Cardiac fibroblast (primary cell): ENCODE data around the gene SUCLG2.

Source experiments
- DNase-seq, 2 donors: peaks; one replicate each; pipeline versions ENCODE4 v3.0.0 to v3.0.0-alpha.2; 2010; ENCODE audit warnings: low read depth in 2 of 2
- H3K4me3 ChIP-seq, 2 donors: replicated peaks in 1 of 2; 1 replicate in 1 of 2; 2 replicates in 1 of 2; pipeline ENCODE4 v1.5.1; 2011; ENCODE audit warnings: low read depth in 2 of 2, low read length in 2 of 2, mild to moderate bottlenecking in 2 of 2, moderate library complexity in 1 of 2
- CTCF ChIP-seq: IDR thresholded peaks from one replicate; pipeline ENCODE4 v1.5.1; 2011; ENCODE audit warnings: low read depth, mild to moderate bottlenecking, low read length, inconsistent platforms

The SUCLG2 gene

DNA sequence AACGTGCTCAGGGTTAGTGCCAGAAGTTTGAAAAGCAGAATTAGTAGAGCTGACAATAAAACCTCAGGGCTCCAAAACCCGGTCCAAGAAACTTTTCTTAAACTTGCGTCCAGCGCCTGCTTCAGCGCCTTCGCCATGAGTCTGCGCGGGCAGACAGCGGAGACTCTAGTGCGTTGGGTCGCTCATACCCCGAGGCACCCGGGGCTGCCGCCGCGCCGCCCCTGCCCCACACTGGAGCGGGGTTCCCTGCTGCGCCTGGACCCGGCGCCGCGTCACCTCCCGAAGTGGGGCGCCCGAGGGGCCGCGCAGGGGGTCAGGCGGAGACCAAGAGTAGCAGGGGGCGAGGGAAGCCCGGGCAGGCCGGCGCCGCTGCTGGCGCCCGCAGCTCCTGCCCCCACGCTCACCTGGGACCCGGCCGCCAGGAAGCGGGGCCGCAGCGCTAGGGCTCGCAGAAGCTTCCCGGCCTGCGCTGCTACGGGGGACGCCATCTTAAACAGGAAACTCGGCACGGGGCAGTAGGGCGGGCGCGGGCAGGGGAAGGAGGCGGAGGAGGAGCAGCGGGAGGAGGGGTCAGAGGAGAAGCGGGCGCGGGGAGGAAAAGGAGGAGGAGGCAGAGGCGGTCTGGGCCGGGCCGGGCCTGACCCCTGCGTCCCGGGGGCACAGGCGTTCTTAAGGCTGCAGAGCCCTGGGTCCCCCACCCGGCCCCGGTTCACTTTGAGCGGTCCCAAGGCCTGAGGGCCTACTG is at the start of gene SUCLG2:
Gene SUCLG2, minus strand, starts transcription at position 514 of the 745 bp plus-strand sequence. Its CDS starts 26 bp downstream, at position 488.
- DNase-seq: peak; percentile 86 to 89
- H3K4me3 ChIP-seq: peak within 1 kb of the TSS; percentile 65 to 80
- no peak for TF ChIP-seq CTCF

- DNase-seq: no peak
Measured at GRCh38 chr3:67700596-67700995, 46.2 kb upstream of the SUCLG2 start.

DNA sequence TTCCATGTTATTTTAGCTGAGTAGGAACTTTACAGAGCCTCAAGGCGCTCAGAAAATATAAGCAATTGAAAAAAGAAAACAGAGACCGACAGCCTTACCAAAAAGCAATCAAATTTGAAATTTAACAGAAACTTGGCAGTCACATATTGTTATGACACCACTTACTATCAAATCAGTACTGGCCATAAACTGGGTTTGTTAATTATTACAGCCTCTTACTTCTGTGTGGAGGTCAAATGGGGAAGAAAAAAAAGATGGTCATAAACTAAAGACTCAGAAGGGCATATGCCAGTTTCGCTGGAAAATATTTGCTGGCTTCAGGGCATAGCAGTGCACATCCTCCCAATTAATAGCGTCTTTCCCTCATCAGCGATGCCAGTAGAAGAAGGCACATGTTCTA is 45.5 kb upstream of the SUCLG2 start:
- H3K4me3 ChIP-seq: no peak overlapping the region
- TF ChIP-seq CTCF: no peak
- no peak for DNase-seq

More at GRCh38 chr3:67700596-67700995, 46.2 kb upstream of the SUCLG2 start:
- no peak for TF ChIP-seq CTCF
- no peak overlapping the region for H3K4me3 ChIP-seq

GRCh38 chr3:67692621-67693020 is 38.2 kb upstream of the SUCLG2 start:
- H3K4me3 ChIP-seq: no peak overlapping the region
- DNase-seq: peak; percentile 14 to 48
- TF ChIP-seq CTCF: no peak

DNA sequence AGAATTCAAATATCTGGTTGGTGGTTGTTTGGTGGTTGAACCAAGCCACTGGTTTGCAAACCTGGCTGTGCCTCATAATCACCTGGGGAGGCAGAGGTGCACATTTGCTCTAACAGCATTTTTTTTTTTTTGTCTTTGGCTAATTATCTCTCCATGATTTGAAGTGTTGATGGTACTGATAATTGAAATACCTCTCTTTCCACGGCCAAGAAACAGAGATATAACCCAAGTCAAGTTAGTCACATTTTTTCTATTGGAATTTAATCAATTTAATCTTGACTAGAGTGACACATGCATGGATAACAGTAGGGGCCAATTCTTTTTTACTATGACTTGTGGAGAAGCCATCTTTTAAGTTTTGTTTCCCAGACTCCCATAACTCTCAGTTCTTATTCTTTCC is 37.5 kb upstream of the SUCLG2 start:
- TF ChIP-seq CTCF: no peak
- DNase-seq: no peak
- no peak overlapping the region for H3K4me3 ChIP-seq

DNA sequence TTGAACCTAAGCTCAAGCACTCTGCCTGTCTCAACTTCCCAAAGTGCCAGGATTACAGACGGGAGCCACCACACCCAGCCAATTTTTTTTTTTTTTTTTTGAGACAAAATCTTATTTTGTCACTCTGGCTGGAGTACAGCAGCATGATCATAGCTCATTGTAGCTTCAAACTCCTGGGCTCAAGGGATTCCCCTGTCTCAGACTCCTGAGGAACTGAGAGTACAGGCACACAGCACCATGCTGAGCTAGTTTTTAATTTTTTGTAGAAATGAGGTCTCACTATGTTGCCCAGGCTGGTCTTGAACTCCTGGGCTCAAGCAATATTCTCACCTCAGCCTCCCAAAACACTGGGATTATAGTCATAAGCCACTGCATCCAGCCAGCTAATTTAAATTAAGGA is 36.8 kb upstream of the SUCLG2 start:
- TF ChIP-seq CTCF: no peak
- no peak overlapping the region for H3K4me3 ChIP-seq
- DNase-seq: no peak

GRCh38 chr3:67689806-67690205 is 35.4 kb upstream of the SUCLG2 start:
- no peak for DNase-seq
- no peak for TF ChIP-seq CTCF
- H3K4me3 ChIP-seq: no peak overlapping the region
